Subcutaneous abdominal adipose tissue (tissue), 5 donors: ENCODE results near the gene EDAR.

ENCODE experiments used
- H3K27ac ChIP-seq: one replicate; pipeline ENCODE4 v1.7.0; 2013; ENCODE audit warnings: low read depth, mild to moderate bottlenecking, inconsistent platforms, low read length, moderate library complexity
- H3K27me3 ChIP-seq, 5 donors: one replicate each; pipeline ENCODE4 v1.7.0; 2013; ENCODE audit warnings: low read length in 5 of 5, inconsistent platforms in 1 of 5; ENCODE audit not compliant: control insufficient read depth in 5 of 5, insufficient read depth in 4 of 5
- H3K36me3 ChIP-seq, 5 donors: one replicate each; pipeline ENCODE4 v1.7.0; 2013; ENCODE audit warnings: low read length in 5 of 5; ENCODE audit not compliant: control insufficient read depth in 5 of 5, insufficient read depth in 5 of 5
- H3K4me1 ChIP-seq, 5 donors: one replicate each; pipeline ENCODE4 v1.7.0; 2013; ENCODE audit warnings: low read length in 5 of 5, mild to moderate bottlenecking in 3 of 5, moderate library complexity in 1 of 5; ENCODE audit not compliant: control insufficient read depth in 5 of 5, insufficient read depth in 5 of 5
- H3K4me3 ChIP-seq, 5 donors: one replicate each; pipeline ENCODE4 v1.7.0; 2013; ENCODE audit warnings: low read length in 5 of 5, low read depth in 1 of 5
- H3K9ac ChIP-seq, 5 donors: one replicate each; pipeline ENCODE4 v1.7.0; 2013; ENCODE audit warnings: low read length in 5 of 5, mild to moderate bottlenecking in 4 of 5, moderate library complexity in 3 of 5
- H3K9me3 ChIP-seq, 5 donors: one replicate each; pipeline ENCODE4 v1.7.0; 2013; ENCODE audit warnings: low read length in 5 of 5; ENCODE audit not compliant: control insufficient read depth in 5 of 5
- donor health status: healthy.
- donor health status: healthy.
- donor health status: healthy.
- donor health status: healthy.
- donor health status: healthy.

Gene EDAR

DNA sequence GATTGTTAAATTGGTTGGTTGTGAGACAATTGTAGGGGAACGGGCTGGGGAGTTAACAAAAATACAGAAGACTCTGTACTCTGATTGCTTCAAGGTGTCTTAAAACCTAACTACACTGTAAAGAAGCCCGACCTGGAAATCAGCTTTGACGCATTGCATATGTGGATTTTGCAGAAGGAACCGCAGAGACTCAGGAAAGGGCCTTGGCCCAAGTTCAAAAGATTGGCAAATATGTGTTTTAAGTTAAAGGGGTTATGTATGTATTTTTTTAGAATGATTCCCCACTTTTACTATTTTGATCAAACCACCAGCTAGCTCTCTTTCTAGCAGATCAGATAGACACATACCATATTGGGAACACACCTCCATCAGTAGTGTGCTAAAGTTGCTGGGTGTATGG lies 18.0 kb upstream of the EDAR start:
- Histone ChIP-seq H3K9ac (no peak overlapping the region), H3K4me3 (no peak overlapping the region), H3K4me1 (peaks cover 0 to 8% (median 3%) of the 10 kb centered on the region in 5 donors), H3K9me3 (no peaks in the 10 kb centered on the region), H3K27ac (no peak overlapping the region), H3K27me3 (no peaks in the 10 kb centered on the region), H3K36me3 (no peaks in the 10 kb centered on the region)

GRCh38 chr2:109005686-109006204 lies 16.7 kb upstream of the EDAR start:
- Histone ChIP-seq H3K4me3 (no peak overlapping the region), H3K9me3 (no peaks in the 10 kb centered on the region), H3K27ac (no peak overlapping the region), H3K27me3 (no peaks in the 10 kb centered on the region), H3K36me3 (no peaks in the 10 kb centered on the region), H3K4me1 (peaks cover 0 to 8% (median 3%) of the 10 kb centered on the region in 5 donors), H3K9ac (no peak overlapping the region)

DNA sequence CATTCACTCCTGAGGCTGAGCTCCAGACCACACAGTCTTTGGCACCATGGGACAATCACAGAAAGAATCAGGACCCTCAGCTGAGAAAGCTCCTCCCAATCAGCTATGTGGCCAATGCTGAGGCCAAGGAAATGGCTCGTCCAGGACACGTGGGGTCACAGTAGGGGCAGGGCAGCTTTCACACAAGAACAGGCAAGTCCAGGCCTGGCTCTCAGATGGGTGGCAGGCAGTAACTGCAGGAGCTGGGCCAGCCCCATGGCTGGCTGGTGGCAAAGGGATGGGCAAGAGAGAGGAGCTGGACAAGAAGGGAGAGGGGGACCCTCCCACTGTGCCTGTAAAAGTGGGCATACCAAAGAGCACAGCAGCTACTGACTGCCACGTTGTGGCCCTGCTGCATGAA lies 12.2 kb upstream of the EDAR start:
- peaks cover 0 to 3% (median 0%) of the 10 kb centered on the region in 5 donors for H3K27me3 ChIP-seq
- H3K4me1 ChIP-seq = peaks cover 0 to 8% (median 3%) of the 10 kb centered on the region in 5 donors
- H3K4me3 ChIP-seq = no peak overlapping the region
- H3K36me3 ChIP-seq = no peaks in the 10 kb centered on the region
- H3K27ac ChIP-seq = no peak overlapping the region
- no peaks in the 10 kb centered on the region for H3K9me3 ChIP-seq
- H3K9ac ChIP-seq = no peak overlapping the region

DNA sequence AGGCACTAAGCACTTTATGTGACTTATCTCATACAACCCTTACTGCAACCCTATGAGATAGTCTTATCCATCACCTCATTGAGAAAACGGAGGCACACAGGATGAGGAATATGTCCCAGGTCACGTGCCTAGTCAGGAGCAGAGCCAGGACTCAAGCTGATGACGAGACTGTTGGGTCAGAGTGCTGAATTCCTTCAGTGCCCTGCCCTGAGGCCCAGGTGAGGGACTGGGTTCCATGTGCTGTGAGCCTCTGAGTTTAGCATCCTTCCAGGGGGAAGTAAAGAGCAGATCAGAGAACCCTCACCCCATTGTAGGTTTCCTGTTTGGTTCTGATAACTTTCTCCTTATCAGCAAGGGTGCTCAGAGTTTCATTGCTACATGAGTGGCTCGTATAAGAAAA lies 11.7 kb upstream of the EDAR start:
- Histone ChIP-seq H3K4me1 (peaks cover 0 to 6% (median 3%) of the 10 kb centered on the region in 5 donors), H3K27ac (no peak overlapping the region), H3K27me3 (peaks cover 0 to 3% (median 0%) of the 10 kb centered on the region in 5 donors), H3K9ac (no peak overlapping the region), H3K36me3 (no peaks in the 10 kb centered on the region), H3K4me3 (no peak overlapping the region), H3K9me3 (peaks cover 0 to under 1% (median 0%) of the 10 kb centered on the region in 5 donors)

- no peak overlapping the region for H3K9ac ChIP-seq
- no peaks in the 10 kb centered on the region for H3K36me3 ChIP-seq
- H3K9me3 ChIP-seq = peaks cover 0 to 4% (median 0%) of the 10 kb centered on the region in 5 donors
- no peak overlapping the region for H3K27ac ChIP-seq
- no peak overlapping the region for H3K4me3 ChIP-seq
- peaks cover 0 to 4% (median 2%) of the 10 kb centered on the region in 5 donors for H3K27me3 ChIP-seq
- no peaks in the 10 kb centered on the region for H3K4me1 ChIP-seq
Observed at GRCh38 chr2:108998911-108999310, 9.9 kb upstream of the EDAR start.

DNA sequence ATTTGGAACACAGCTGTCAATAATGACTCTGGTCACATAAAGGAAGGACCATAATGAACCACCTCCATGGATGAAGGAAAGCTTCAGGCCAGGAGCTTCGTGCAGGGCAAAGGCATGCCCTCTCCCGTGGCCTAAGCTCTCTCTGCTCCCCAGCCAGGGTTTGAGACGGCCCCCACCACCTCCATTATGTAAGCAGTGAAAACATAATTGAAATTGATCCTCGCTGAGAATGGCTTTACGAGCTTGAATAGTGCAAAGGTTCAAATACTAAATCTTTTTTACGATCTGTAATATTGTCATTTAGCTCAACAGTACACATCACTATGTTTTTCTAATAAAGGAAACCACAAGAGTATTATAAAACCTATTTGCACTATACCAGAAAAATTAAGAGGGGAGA lies 5.2 kb upstream of the EDAR start:
- Histone ChIP-seq H3K27me3 (peaks cover 0 to 6% (median 4%) of the 10 kb centered on the region in 5 donors), H3K9me3 (peaks cover 0 to 4% (median 0%) of the 10 kb centered on the region in 5 donors), H3K36me3 (no peaks in the 10 kb centered on the region), H3K4me3 (no peak overlapping the region), H3K4me1 (no peaks in the 10 kb centered on the region), H3K27ac (no peak overlapping the region), H3K9ac (no peak overlapping the region)

- Histone ChIP-seq H3K4me3 (no peak overlapping the region), H3K9me3 (peaks cover 0 to 4% (median 0%) of the 10 kb centered on the region in 5 donors), H3K9ac (no peak overlapping the region), H3K36me3 (no peaks in the 10 kb centered on the region), H3K27me3 (peaks cover 4 to 15% (median 12%) of the 10 kb centered on the region in 5 donors), H3K4me1 (peaks cover 0 to 7% (median 3%) of the 10 kb centered on the region in 5 donors), H3K27ac (no peak overlapping the region)
Observed at GRCh38 chr2:108993095-108993937, 4.3 kb upstream of the EDAR start.

GRCh38 chr2:108988076-108988795 lies 784 bp downstream of the EDAR start:
- Histone ChIP-seq H3K27ac (no peak overlapping the region), H3K9me3 (no peaks in the 10 kb centered on the region), H3K27me3 (peaks cover 12 to 24% (median 16%) of the 10 kb centered on the region in 5 donors), H3K36me3 (no peaks in the 10 kb centered on the region), H3K9ac (no peak overlapping the region), H3K4me3 (no peak overlapping the region), H3K4me1 (peaks cover 0 to 12% (median 9%) of the 10 kb centered on the region in 5 donors)

- Histone ChIP-seq H3K27ac (no peak overlapping the region), H3K9me3 (no peaks in the 10 kb centered on the region), H3K27me3 (peaks cover 12 to 26% (median 16%) of the 10 kb centered on the region in 5 donors), H3K9ac (no peak overlapping the region), H3K36me3 (no peaks in the 10 kb centered on the region), H3K4me3 (no peak overlapping the region), H3K4me1 (peaks cover 0 to 12% (median 9%) of the 10 kb centered on the region in 5 donors)
Observed at GRCh38 chr2:108986916-108987510, 2.0 kb downstream of the EDAR start.
